DND-41 (cell line): ENCODE results near the gene METTL9.

ENCODE experiments used
- CTCF ChIP-seq: IDR thresholded peaks from 2 replicates; pipeline ENCODE4 v1.5.1; 2012; ENCODE audit warnings: borderline replicate concordance, low read length, moderate library complexity, mild to moderate bottlenecking; ENCODE audit not compliant: poor library complexity, severe bottlenecking; ENCODE audit errors: extremely low read depth
- EZH2 ChIP-seq: IDR thresholded peaks from 3 replicates; pipeline ENCODE4 v1.6.1; 2012; ENCODE audit warnings: borderline replicate concordance, low read depth, mild to moderate bottlenecking, moderate library complexity, low read length, inconsistent platforms; ENCODE audit not compliant: severe bottlenecking

GRCh38 chr16:21617607-21618006 is 18.2 kb downstream of the METTL9 start:
- TF ChIP-seq CTCF (no peak), EZH2 (no peak)
